ENCODE data around the gene STEAP1B. TPM values are rescaled to one million over a fixed set of nuclear protein-coding genes. Genes with fewer than 3 reads are reported as not detected.

STEAP1B gene
- total RNA-seq: 67.3 and 112 TPM in 2 replicates

GRCh38 chr7:22499888-22500689, at the start of gene STEAP1B:
STEAP1B (minus strand) TSS chr7:22500188; CDS start chr7:22494855, 5,333 bp downstream.

Other genes starting within 250 kb of the STEAP1B start
- 140 and 233 TPM in 2 replicates for gene RAPGEF5, start 143.0 kb downstream of the STEAP1B start, total RNA-seq
- gene IL6, start 227.0 kb upstream of the STEAP1B start, total RNA-seq: 21.1 and 23.7 TPM in 2 replicates